NT2/D1 (cell line): Measurements from ENCODE around the gene NTRK3.

Source experiments
- SUZ12 ChIP-seq: IDR thresholded peaks from 2 replicates; pipeline ENCODE4 v1.6.1; 2011; ENCODE audit not compliant: insufficient read length, insufficient read depth; ENCODE audit errors: extremely low read depth
- YY1 ChIP-seq: IDR thresholded peaks from 2 replicates; pipeline ENCODE4 v1.6.1; 2011; ENCODE audit not compliant: insufficient read length, insufficient read depth
- ZNF274 ChIP-seq: IDR thresholded peaks from 2 replicates; pipeline ENCODE4 v1.6.1; 2011; ENCODE audit warnings: mild to moderate bottlenecking, low read depth, low read length

- no peak for TF ChIP-seq SUZ12
- TF ChIP-seq YY1: no peak
- TF ChIP-seq ZNF274: no peak
These were observed 397.9 kb downstream of the NTRK3 start for GRCh38 chr15:87858651-87859050.
